HEK293 (cell line): Measurements from ENCODE around the gene WAS.
"Not testable (repeated sequence)": the region's sequence is repeated elsewhere in the genome, so short reads cannot be mapped to it uniquely, and the experiment has no call there.

ENCODE experiments used
- CTCF ChIP-seq: fragments of 450-650 bp; formaldehyde crosslinking; IDR thresholded peaks from 2 replicates; pipeline ENCODE4 v1.5.1; 2016; ENCODE audit warnings: missing biosample characterization, missing genetic modification characterization
- EGR2 ChIP-seq: fragments of 450-650 bp; formaldehyde crosslinking; IDR thresholded peaks from 2 replicates; pipeline ENCODE4 v1.5.1; 2016; ENCODE audit warnings: low read depth, missing biosample characterization, missing genetic modification characterization
- KLF1 ChIP-seq: fragments of 450-650 bp; formaldehyde crosslinking; IDR thresholded peaks from 2 replicates; pipeline ENCODE4 v1.5.1; 2016; ENCODE audit warnings: missing biosample characterization, missing genetic modification characterization
- KLF16 ChIP-seq: fragments of 450-650 bp; formaldehyde crosslinking; IDR thresholded peaks from 2 replicates; pipeline ENCODE4 v1.5.1; 2017; ENCODE audit warnings: missing biosample characterization, missing genetic modification characterization
- SALL2 ChIP-seq: fragments of 450-650 bp; formaldehyde crosslinking; IDR thresholded peaks from 2 replicates; pipeline ENCODE4 v1.5.0; 2017; ENCODE audit warnings: missing biosample characterization, mild to moderate bottlenecking, missing genetic modification characterization, borderline replicate concordance
- ZNF121 ChIP-seq: fragments of 450-650 bp; formaldehyde crosslinking; IDR thresholded peaks from 2 replicates; pipeline ENCODE4 v1.5.1; 2016; ENCODE audit warnings: missing biosample characterization, missing genetic modification characterization
- ZNF558 ChIP-seq: fragments of 450-650 bp; formaldehyde crosslinking; IDR thresholded peaks from 2 replicates; pipeline ENCODE4 v1.5.1; 2016; ENCODE audit warnings: missing biosample characterization, missing genetic modification characterization
- ZNF580 ChIP-seq: fragments of 450-650 bp; formaldehyde crosslinking; IDR thresholded peaks from 2 replicates; pipeline ENCODE4 v1.5.1; 2016; ENCODE audit warnings: missing biosample characterization, missing genetic modification characterization

- not testable (repeated sequence) for TF ChIP-seq KLF16; ZNF580; CTCF (tag by site-specific recombination); SALL2; EGR2; KLF1 (tag by site-specific recombination); ZNF558 (tag by site-specific recombination); ZNF121
Observed at GRCh38 chrX:48659686-48660085, 23.9 kb upstream of the WAS start.
